ENCODE measurements around the gene RBM38. TPM values are rescaled to one million over a fixed set of nuclear protein-coding genes. Genes with fewer than 3 reads are reported as not detected.
A peak's percentile ranks its signal among the peaks of the same experiment; 100 is the strongest.

RBM38 gene
- total and polyA plus RNA-seq, 8 donors: 16.8 to 29.5 (median 19.9) TPM

GRCh38 chr20:57435105-57435497 is 43.9 kb downstream of the RBM38 start:
- ATAC-seq (no peak), DNase-seq (no peak)
- no peaks in the 10 kb centered on the region for H3K36me3 ChIP-seq
- intact Hi-C loops (cut with DNase I): no loop called here
- H3K27me3 ChIP-seq: no peaks in the 10 kb centered on the region
- no peaks in the 10 kb centered on the region for H3K9me3 ChIP-seq
- H3K4me3 ChIP-seq: no peak overlapping the region
- no peak for TF ChIP-seq CTCF (IDR thresholded peaks at IDR 0.05)
- peak overlapping the region in 1 of 2 donors; percentile 84 for H3K27ac ChIP-seq
- H3K4me1 ChIP-seq: peaks cover 7 to 92% of the 10 kb centered on the region in 2 donors

- no peaks in the 10 kb centered on the region for H3K36me3 ChIP-seq
- H3K4me3 ChIP-seq: no peak overlapping the region
- H3K27me3 ChIP-seq: no peaks in the 10 kb centered on the region
- H3K9me3 ChIP-seq: no peaks in the 10 kb centered on the region
- TF ChIP-seq CTCF (IDR thresholded peaks at IDR 0.05): no peak
- ATAC-seq (peak; percentile 35), DNase-seq (peak; percentile 44 to 91 (median 78))
- intact Hi-C loops (cut with DNase I): no loop called here
- H3K27ac ChIP-seq: peak overlapping the region in 1 of 2 donors; percentile 84
- peaks cover 9 to 90% of the 10 kb centered on the region in 2 donors for H3K4me1 ChIP-seq
These were observed 44.5 kb downstream of the RBM38 start for GRCh38 chr20:57435498-57436222.

GRCh38 chr20:57436223-57436545 is 45.0 kb downstream of the RBM38 start:
- Histone ChIP-seq H3K27me3 (no peaks in the 10 kb centered on the region), H3K4me3 (no peak overlapping the region), H3K4me1 (peaks cover 15 to 90% of the 10 kb centered on the region in 2 donors), H3K36me3 (no peaks in the 10 kb centered on the region), H3K27ac (peak overlapping the region in 1 of 2 donors; percentile 84), H3K9me3 (no peaks in the 10 kb centered on the region)
- intact Hi-C loops (cut with DNase I): no loop called here
- TF ChIP-seq CTCF (IDR thresholded peaks at IDR 0.05): no peak
- ATAC-seq: no peak
- no peak for DNase-seq

GRCh38 chr20:57437267-57437666 is 46.1 kb downstream of the RBM38 start:
- peak in 1 of 4 donors; percentile 61 for DNase-seq
- TF ChIP-seq CTCF (IDR thresholded peaks at IDR 0.05): no peak
- no peak for ATAC-seq
- Histone ChIP-seq H3K27me3 (no peaks in the 10 kb centered on the region), H3K27ac (peak overlapping the region in 1 of 2 donors; percentile 65), H3K9me3 (no peaks in the 10 kb centered on the region), H3K4me3 (no peak overlapping the region), H3K4me1 (peaks cover 18 to 84% of the 10 kb centered on the region in 2 donors), H3K36me3 (no peaks in the 10 kb centered on the region)
- intact Hi-C loops (cut with DNase I): no loop called here

- H3K27me3 ChIP-seq: no peaks in the 10 kb centered on the region
- H3K4me3 ChIP-seq: no peak overlapping the region
- no peak for TF ChIP-seq CTCF (IDR thresholded peaks at IDR 0.05)
- no peaks in the 10 kb centered on the region for H3K36me3 ChIP-seq
- intact Hi-C loops (cut with DNase I): no loop called here
- H3K9me3 ChIP-seq: no peaks in the 10 kb centered on the region
- H3K4me1 ChIP-seq: peaks cover 15 to 78% of the 10 kb centered on the region in 2 donors
- ATAC-seq (no peak), DNase-seq (peak in 1 of 4 donors; percentile 79)
- peak overlapping the region; percentile 26 to 65 for H3K27ac ChIP-seq
These were observed 46.6 kb downstream of the RBM38 start for GRCh38 chr20:57437672-57438330.

All from left lung (tissue), 10 donors.